HG02623 (cell line): Measurements from ENCODE around the gene C3orf33.
A peak's percentile ranks its signal among the peaks of the same experiment; 100 is the strongest.

ENCODE experiments used
- ATAC-seq: cut with Tn5 transposase; IDR thresholded peaks from one replicate; pipeline ENCODE4 v1.9.1; 2021; ENCODE audit warnings: moderate library complexity; ENCODE audit not compliant: unreplicated experiment

The C3orf33 gene

GRCh38 chr3:155790272-155790925 is 15.7 kb downstream of the C3orf33 start:
- ATAC-seq, result no peak

DNA sequence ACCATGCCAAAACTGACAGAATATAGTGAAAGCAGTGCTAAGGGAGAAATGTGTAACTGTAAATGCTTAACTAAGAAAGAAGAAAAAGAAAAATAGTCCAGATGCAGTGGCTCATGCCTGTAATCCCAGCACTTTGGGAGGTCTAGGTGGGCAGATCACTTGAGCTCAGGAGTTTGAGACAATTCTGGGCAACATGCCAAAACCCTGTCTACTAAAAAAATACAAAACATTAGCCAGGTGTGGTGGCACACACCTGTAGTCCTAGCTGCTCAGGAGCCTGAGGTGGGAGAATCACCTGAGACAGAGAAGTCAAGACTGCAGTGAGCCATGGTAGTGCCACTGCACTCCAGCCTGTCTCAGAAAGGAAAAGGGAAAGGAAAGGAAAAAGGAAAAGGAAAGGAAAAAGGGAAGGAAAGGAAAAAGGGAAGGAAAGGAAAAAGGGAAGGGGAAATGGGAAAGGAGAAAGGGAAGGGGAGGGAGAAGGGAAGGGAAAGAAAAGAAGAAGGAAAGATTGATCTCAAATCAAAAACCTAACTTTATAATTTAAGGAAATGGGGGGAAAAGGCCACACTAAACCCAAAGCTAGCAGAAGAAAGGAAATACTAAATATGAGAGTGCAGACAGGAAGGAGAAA is 20.3 kb downstream of the C3orf33 start:
- ATAC-seq, result no peak

- ATAC-seq, result no peak
Measured at GRCh38 chr3:155782390-155782953, 23.6 kb downstream of the C3orf33 start.

GRCh38 chr3:155780291-155780690 is 25.8 kb downstream of the C3orf33 start:
- no peak for ATAC-seq

- ATAC-seq, result no peak
Measured at GRCh38 chr3:155778462-155778861, 27.6 kb downstream of the C3orf33 start.

DNA sequence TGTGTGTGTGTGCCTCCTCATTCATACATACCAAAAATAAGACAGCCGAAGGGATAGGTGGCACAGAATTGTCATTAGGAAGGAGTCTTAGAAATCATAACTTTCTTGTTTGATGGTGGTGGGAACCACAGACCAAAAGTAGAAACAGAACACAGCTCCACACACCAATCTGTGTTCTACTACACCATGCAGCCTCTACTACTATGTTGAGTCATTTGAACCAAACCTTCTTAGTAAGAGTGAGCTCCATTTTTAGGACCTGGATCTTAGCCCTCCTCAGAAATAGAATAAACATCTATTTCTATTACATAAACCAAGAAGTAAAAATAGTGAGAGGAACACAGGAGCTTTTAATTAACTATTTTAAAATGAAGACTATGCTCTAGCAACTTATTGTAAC is 33.3 kb downstream of the C3orf33 start:
- ATAC-seq, result no peak

- no peak for ATAC-seq
Measured at GRCh38 chr3:155771126-155771525, 35.0 kb downstream of the C3orf33 start.

GRCh38 chr3:155766206-155766605 is 39.9 kb downstream of the C3orf33 start:
- ATAC-seq, result no peak

DNA sequence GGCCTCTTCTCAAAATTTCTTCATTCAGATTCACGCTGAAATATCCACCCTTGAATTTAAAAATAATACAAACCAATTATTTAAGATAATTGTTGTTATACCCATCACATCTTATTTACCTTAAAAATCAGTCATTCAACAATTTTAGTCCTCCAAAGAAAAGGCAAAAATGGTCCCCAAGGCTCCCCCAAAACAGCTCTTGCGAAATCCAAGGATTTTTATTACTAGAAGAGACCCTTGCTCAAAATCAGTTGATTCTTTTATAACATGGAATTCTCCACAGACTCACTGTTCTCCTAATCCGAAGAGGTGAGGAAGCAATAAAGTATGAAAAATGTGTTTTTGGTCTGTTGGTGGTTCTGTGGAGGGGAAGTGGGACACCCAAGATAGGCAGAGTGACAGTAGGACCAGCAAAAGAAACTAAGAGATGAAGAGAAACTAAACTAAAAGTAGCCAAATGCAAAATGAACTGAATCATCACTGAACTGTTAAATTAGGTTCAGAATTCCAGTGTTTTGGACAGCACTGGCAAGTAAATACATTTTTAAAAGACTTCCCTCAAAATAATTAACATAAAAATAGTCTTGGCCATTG is 42.1 kb downstream of the C3orf33 start:
- peak; percentile 45 for ATAC-seq

DNA sequence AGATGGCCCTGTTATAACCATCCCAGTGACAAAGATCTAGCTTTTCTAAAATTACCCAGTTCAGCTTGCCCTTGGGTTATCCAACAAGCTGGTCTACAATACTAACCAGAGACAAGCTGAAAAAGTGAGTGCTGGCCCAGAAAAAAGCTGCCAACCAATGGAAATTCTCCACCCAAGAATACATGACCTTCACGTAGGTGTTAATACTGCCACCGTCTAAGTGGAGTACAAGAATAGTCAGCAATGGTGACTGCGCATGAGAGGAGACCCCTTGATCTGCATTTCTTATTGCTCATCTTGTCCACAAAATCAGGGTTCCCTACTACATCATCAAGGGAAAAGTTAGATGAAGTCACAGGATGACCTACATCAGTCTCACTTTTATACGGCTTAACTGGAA is 45.4 kb downstream of the C3orf33 start:
- no peak for ATAC-seq

DNA sequence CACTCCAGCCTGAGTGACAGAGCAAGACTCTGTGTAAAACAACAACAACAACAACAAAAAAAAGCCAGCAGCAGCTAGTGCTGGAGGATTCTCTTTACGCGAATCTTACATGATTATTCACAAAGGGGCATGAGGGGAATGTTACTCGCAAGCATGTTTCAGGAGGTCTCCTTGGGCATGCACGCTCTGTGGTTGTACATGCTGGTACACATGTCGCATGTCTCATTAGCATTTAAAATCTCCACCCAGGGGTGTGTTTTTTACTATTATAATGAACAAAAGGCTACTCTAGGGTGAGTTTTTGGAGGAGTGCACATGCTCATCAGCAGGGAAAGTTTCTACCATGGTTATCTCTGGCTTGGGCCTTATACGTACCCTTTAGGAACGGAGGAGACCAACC is 48.5 kb downstream of the C3orf33 start:
- no peak for ATAC-seq

DNA sequence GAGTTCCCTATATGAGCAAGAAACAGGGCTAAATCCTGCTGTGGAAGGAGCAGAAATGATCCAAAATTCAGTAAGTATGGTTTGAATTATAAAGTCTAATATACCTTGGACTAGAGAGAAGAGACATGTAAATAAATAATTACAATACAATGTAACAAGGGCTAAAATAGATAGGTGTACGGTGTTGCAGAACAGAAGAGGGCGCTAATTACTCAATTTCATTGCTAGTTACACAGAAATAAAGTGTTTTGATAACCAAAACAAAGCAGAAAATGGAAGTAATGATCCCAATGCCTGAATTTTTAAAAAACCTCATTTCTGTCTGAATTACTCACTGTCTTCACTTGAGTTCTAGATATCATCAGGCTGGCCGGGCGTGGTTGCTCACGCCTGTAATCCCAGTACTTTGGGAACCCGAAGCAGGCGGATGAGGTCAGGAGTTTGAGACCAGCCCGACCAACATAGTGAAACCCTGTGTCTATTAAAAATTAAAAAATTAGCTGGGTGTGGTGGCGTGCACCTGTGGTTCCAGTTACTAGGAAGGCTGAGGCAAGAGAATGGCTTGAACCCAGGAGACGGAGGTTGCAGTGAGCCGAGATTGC is 52.9 kb downstream of the C3orf33 start:
- ATAC-seq, result no peak

GRCh38 chr3:155748611-155749365 is 57.3 kb downstream of the C3orf33 start:
- ATAC-seq, result no peak

DNA sequence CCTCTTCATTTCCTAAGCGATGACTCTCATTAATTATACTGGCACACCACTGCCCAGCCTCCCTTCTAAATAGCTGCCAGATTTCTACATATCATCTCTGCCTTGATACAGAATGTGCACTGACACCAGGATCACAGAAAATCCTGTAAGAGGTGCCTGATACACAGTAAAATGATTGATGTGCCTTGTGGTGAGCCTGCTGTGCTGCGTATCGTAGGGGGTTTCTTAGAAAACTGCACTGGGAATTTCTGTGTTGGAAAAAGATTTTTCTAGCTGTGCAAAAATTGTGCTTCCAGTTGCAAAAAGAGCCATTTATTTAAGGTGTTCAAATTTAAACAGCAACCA is 58.2 kb downstream of the C3orf33 start:
- no peak for ATAC-seq

DNA sequence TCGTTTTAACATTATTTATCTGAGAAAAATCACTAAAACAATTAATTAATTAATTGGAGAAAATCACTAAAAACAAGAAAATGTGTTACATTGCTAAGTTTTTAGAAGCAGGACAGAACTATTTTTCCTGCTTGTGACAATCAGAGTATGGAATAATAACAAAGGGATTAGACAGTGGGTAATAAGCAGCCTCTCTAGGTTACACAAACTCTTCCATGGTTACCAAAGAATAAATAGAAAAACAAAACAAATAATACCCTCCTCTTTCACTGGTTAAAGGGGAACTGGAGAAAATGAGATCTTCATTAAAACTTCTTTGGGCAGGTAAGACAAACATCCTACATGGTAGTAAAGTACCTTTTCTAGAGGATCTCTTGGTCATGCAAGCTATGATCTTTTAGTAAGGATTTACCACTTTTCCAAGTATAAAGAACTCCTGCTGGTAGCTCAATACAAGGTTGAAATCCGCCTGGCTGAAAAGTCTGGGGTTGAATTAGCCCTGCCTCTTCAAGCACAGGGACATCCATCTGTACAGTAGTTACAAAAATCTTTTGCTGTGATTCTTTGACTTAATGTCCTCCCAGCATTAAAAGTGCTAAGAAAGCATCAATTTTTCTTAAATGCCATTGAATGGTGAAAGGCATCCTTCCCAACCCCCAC is 58.7 kb downstream of the C3orf33 start:
- ATAC-seq, result no peak

DNA sequence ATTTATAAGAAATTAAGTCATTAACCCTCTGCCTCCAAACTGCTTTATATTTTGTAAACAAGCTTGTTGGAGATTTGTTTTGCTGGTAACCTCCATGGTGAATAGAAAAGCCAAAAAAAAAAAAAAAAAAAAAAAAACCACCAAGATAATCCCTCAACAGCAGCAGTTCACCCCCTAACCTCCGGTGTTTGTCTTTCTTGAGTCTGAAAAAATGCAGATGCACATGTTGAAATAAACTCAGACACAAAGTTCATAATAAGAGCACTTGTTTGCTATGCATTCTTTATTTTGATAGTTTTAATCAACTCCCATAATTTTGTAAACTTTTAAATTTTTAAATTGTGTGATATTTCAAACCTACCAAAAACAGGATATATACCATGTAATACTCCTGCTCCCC is 59.4 kb downstream of the C3orf33 start:
- no peak for ATAC-seq

- ATAC-seq, result no peak
Measured at GRCh38 chr3:155745795-155746550, 60.1 kb downstream of the C3orf33 start.

DNA sequence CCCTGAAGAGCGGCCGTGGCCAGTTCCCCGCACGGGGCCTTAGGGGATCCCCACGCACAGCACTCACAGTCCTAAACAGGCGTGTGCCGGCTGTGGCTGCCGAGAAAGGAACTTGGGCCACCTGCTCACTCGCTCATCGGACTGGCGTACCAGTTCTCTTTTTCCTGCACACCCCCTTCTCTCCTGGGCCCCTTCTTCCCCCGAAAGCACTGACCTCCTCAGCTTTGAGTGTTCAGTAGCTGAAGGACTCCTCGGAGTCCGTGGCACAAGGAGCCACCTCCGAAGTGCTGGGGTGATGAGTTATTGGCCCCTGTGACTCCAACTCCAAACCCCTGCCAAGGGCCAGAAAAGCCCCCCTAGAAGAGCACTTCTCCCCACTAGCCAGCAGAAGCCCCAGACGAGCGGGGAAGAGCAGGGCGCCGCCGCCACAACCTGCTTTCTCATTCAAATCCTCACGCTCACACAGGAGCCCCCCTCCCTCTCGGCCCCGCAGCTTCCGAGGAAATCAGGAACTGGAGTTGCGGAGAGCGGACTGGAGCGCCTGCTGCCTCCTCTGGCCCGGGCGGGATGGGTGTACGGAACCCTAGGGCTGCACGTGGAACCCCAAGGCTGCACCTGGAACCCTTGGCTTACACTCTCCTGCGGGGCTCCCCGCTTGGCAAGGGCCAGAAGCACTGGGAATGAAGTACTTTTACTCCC is 61.3 kb downstream of the C3orf33 start, which contains the start of gene PLCH1:
TSS of gene PLCH1 (minus strand) at position 446 of the 699 bp plus-strand sequence. CDS start 40,847 bp downstream, outside the sequence.
- ATAC-seq, result peak; percentile 49

DNA sequence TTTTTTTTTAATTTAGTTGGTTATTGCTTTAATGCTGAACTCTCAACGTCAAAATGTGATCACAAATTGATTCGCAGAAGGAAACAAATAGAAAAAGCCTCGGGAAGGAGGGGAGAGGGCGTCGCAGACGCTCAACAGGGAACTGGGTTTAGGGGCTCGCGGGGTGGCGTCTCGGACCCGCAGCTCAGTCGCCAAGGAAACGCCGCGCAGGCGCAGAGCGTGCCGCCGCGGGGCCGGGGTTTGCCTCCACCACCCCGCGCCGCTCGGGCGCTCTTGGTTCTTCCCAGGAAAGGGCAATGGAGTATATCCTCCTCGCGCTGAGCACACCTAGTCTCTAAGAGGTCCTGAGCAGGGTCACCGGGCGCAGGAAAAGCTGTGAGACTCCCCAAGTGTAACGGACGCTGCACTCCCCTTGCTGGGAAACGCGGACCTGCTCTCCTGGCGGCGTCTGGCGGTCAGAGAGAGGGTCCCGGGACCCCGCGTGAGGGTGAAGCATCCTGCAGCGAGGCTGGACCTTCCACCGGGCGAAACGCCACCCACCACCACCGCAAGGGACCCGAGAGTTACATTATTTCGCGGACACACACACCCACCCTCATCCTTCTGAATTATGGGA is 62.0 kb downstream of the C3orf33 start:
- peak; percentile 25 for ATAC-seq
